A549 (cell line): Measurements from ENCODE around the gene RTP2.
A peak's percentile ranks its signal among the peaks of the same experiment; 100 is the strongest.

Experiments
- HDAC2 ChIP-seq: fragments of 200-600 bp; sonication (generic); IDR thresholded peaks from 2 replicates; pipeline ENCODE4 v1.6.1; 2016
- NR3C1 ChIP-seq: fragments of >200 bp; sonication (Bioruptor Twin); formaldehyde crosslinking; IDR thresholded peaks from 3 replicates; pipeline ENCODE4 v1.6.1; 2017
- RFX5 ChIP-seq: fragments of 450-650 bp; IDR thresholded peaks from 2 replicates; pipeline ENCODE4 v1.7.1; 2014; ENCODE audit warnings: antibody characterized with exemption, mild to moderate bottlenecking, moderate library complexity
- ZC3H11A ChIP-seq: fragments of 450-650 bp; IDR thresholded peaks from 2 replicates; pipeline ENCODE4 v1.6.1; 2014; ENCODE audit warnings: antibody characterized with exemption, mild to moderate bottlenecking
- TF ChIP-seq, protein P1 (sequence below): fragments of 200-600 bp; sonication (generic); IDR thresholded peaks from 2 replicates; pipeline ENCODE4 v1.6.1; 2016; ENCODE audit warnings: antibody characterized with exemption, mild to moderate bottlenecking, moderate library complexity
- TF ChIP-seq, protein P2 (sequence below): fragments of >200 bp; sonication (Bioruptor Twin); formaldehyde crosslinking; IDR thresholded peaks from 3 replicates; pipeline ENCODE4 v1.5.1; 2016

DNA sequence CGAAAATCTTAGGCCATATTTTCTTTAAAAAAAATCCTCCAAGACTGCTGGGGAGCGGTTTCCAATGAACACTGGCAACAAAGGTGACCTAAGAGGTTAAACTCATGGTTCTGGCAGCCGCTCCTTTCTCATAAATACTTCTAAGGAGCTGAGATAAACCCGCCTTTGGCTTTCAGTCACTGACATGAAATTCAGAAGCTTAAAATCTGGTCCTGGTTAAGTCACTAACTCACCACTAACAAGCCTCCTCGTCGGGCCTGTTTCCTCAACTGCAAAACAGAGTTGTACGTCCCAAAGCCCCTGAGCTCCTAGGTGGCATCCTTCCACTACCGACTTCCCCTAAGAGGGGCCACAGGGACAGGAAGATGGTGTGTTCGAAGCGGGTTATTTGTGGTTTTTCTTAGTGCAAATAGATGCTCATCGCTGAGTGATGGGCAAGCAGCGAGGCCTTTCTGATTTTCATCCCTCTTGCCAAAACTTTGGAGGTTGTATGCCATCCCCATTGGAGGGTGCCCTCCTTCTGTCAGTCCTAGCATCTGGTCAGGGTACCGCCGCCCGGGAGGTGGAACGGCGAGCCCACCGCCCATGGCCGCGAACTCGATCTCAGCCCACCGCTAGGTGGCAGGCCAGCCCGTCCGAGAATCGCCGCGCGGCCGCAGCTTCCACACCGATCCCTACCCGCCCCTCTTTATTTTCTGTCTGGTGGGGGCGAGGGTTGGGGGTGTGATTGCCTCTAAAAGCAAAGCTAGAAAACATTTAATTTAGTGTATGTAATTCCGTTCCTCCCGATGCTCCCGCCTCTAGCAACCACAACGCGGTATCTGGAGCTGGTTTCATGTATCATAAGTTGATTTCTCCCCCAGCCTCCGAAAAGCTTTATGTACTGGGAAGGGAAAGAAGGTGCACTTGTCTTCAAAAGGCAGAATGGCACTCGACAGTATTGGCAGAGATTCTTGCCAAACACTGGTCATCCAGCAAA, 38.4 kb upstream of the RTP2 start:
- TF ChIP-seq NR3C1 (no peak), HDAC2 (no peak), RFX5 (no peak), ZC3H11A (no peak)
- TF ChIP-seq, protein P1, sequence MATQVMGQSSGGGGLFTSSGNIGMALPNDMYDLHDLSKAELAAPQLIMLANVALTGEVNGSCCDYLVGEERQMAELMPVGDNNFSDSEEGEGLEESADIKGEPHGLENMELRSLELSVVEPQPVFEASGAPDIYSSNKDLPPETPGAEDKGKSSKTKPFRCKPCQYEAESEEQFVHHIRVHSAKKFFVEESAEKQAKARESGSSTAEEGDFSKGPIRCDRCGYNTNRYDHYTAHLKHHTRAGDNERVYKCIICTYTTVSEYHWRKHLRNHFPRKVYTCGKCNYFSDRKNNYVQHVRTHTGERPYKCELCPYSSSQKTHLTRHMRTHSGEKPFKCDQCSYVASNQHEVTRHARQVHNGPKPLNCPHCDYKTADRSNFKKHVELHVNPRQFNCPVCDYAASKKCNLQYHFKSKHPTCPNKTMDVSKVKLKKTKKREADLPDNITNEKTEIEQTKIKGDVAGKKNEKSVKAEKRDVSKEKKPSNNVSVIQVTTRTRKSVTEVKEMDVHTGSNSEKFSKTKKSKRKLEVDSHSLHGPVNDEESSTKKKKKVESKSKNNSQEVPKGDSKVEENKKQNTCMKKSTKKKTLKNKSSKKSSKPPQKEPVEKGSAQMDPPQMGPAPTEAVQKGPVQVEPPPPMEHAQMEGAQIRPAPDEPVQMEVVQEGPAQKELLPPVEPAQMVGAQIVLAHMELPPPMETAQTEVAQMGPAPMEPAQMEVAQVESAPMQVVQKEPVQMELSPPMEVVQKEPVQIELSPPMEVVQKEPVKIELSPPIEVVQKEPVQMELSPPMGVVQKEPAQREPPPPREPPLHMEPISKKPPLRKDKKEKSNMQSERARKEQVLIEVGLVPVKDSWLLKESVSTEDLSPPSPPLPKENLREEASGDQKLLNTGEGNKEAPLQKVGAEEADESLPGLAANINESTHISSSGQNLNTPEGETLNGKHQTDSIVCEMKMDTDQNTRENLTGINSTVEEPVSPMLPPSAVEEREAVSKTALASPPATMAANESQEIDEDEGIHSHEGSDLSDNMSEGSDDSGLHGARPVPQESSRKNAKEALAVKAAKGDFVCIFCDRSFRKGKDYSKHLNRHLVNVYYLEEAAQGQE = no peak
- TF ChIP-seq, protein P2, sequence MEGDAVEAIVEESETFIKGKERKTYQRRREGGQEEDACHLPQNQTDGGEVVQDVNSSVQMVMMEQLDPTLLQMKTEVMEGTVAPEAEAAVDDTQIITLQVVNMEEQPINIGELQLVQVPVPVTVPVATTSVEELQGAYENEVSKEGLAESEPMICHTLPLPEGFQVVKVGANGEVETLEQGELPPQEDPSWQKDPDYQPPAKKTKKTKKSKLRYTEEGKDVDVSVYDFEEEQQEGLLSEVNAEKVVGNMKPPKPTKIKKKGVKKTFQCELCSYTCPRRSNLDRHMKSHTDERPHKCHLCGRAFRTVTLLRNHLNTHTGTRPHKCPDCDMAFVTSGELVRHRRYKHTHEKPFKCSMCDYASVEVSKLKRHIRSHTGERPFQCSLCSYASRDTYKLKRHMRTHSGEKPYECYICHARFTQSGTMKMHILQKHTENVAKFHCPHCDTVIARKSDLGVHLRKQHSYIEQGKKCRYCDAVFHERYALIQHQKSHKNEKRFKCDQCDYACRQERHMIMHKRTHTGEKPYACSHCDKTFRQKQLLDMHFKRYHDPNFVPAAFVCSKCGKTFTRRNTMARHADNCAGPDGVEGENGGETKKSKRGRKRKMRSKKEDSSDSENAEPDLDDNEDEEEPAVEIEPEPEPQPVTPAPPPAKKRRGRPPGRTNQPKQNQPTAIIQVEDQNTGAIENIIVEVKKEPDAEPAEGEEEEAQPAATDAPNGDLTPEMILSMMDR = peak; percentile 81
